ENCODE measurements around the gene FAM72D.
A peak's percentile ranks its signal among the peaks of the same experiment; 100 is the strongest.
"Not testable (repeated sequence)": the region's sequence is repeated elsewhere in the genome, so short reads cannot be mapped to it uniquely, and the experiment has no call there.

Gene FAM72D

GRCh38 chr1:145155873-145156272 is 60.1 kb downstream of the FAM72D start:
- DNase-seq, result not testable (repeated sequence)

- peak; percentile 21 for DNase-seq
Observed at GRCh38 chr1:145156891-145157610, 61.3 kb downstream of the FAM72D start.

GRCh38 chr1:145157715-145158114 is 61.9 kb downstream of the FAM72D start:
- not testable (repeated sequence) for DNase-seq

GRCh38 chr1:145161046-145161752 is 65.4 kb downstream of the FAM72D start:
- not testable (repeated sequence) for DNase-seq

Data from DMS 273 treated with DMSO at 0.1 percent for 48 hours (cell line).